H1 (cell line): ENCODE data around the gene METRN. TPM values are rescaled to one million over a fixed set of nuclear protein-coding genes. Genes with fewer than 3 reads are reported as not detected.

ENCODE experiments used
- CTCF ChIA-PET: fragments of 300-600 bp; sonication (Branson Sonifier 250); formaldehyde crosslinking; loops from one replicate; lab custom pipeline; 2021; ENCODE audit not compliant: partially characterized antibody; lab: Charles Lee
- POLR2A ChIA-PET: fragments of 300-600 bp; sonication (Branson Sonifier 250); formaldehyde crosslinking; loops from one replicate; lab custom pipeline; 2021; ENCODE audit warnings: inconsistent platforms; ENCODE audit not compliant: partially characterized antibody; lab: Charles Lee
- DNase-seq, 2 experiments: peaks; one replicate each; pipeline versions ENCODE4 v3.0.0 to v3.0.0-alpha.2; 2010 to 2022; ENCODE audit warnings: low spot score in 2 of 2, low read depth in 1 of 2, mixed read lengths in 1 of 2
- FAIRE-seq: peaks from 2 replicates; lab custom pipeline; 2011; peaks lifted over from hg19 to GRCh38; lab: Jason Lieb, UNC
- H2AFZ ChIP-seq: 2 replicates; pipeline ENCODE4 v1.8.1; 2012; ENCODE audit warnings: low read length, inconsistent platforms
- H2AK5ac ChIP-seq: 2 replicates; pipeline ENCODE4 v1.6.1; 2013; ENCODE audit warnings: low read depth, low read length
- H2BK120ac ChIP-seq: replicated peaks from 2 replicates; pipeline ENCODE3; 2013; ENCODE audit warnings: low read depth, low read length, inconsistent platforms
- H2BK12ac ChIP-seq: 2 replicates; pipeline ENCODE4 v1.6.1; 2013; ENCODE audit warnings: low read depth, low read length
- H2BK15ac ChIP-seq: 2 replicates; pipeline ENCODE4 v1.6.1; 2013; ENCODE audit warnings: low read length
- H2BK20ac ChIP-seq: 2 replicates; pipeline ENCODE4 v1.6.1; 2013; ENCODE audit warnings: low read length
- H2BK5ac ChIP-seq: 2 replicates; pipeline ENCODE4 v1.6.1; 2013; ENCODE audit warnings: low read depth, low read length
- H3K14ac ChIP-seq: 2 replicates; pipeline ENCODE4 v1.6.1; 2013; ENCODE audit warnings: inconsistent platforms; ENCODE audit not compliant: insufficient read length
- H3K18ac ChIP-seq: 2 replicates; pipeline ENCODE4 v1.6.1; 2013; ENCODE audit warnings: low read length; ENCODE audit errors: extremely low read depth
- H3K23ac ChIP-seq: 2 replicates; pipeline ENCODE4 v1.6.1; 2013; ENCODE audit warnings: inconsistent platforms; ENCODE audit not compliant: insufficient read length
- H3K23me2 ChIP-seq: 2 replicates; pipeline ENCODE4 v1.6.1; 2013; ENCODE audit warnings: low read depth, low read length
- H3K27ac ChIP-seq: 2 replicates; pipeline ENCODE4 v1.6.1; 2011; ENCODE audit warnings: low read depth, low read length, inconsistent platforms
- H3K27me3 ChIP-seq, 4 experiments: replicated peaks in 1 of 4; 1 replicate in 1 of 4; 2 replicates in 3 of 4; pipeline versions ENCODE4 v1.6.1 to v1.8.1; 2011 to 2013; ENCODE audit warnings: low read length in 3 of 4, mild to moderate bottlenecking in 3 of 4, inconsistent platforms in 2 of 4, mixed read lengths in 2 of 4, moderate library complexity in 1 of 4; ENCODE audit not compliant: control insufficient read depth in 3 of 4, insufficient read depth in 3 of 4; ENCODE audit errors: extremely low read depth in 1 of 4
- H3K36me3 ChIP-seq, 4 experiments: 2 replicates each; pipeline versions ENCODE4 v1.6.1 to v1.8.1; 2011 to 2013; ENCODE audit warnings: mild to moderate bottlenecking in 4 of 4, low read length in 3 of 4, moderate library complexity in 2 of 4, control low read depth in 1 of 4, inconsistent platforms in 1 of 4; ENCODE audit not compliant: insufficient read depth in 4 of 4, control insufficient read depth in 2 of 4
- H3K4ac ChIP-seq: replicated peaks from 2 replicates; pipeline ENCODE3; 2013; ENCODE audit warnings: low read length, low read depth, mixed read lengths, inconsistent platforms; ENCODE audit not compliant: insufficient read length
- H3K4me1 ChIP-seq, 4 experiments: replicated peaks in 1 of 4; 1 replicate in 1 of 4; 2 replicates in 3 of 4; pipeline versions ENCODE4 v1.6.1 to v1.8.1; 2011 to 2013; ENCODE audit warnings: low read length in 3 of 4, inconsistent platforms in 2 of 4, mixed read lengths in 1 of 4; ENCODE audit not compliant: insufficient read depth in 4 of 4, control insufficient read depth in 3 of 4
- H3K4me2 ChIP-seq, 2 experiments: 2 replicates each; pipeline versions ENCODE4 v1.6.1 to v1.8.1; 2011 to 2013; ENCODE audit warnings: low read depth in 2 of 2, low read length in 2 of 2, control low read depth in 1 of 2, inconsistent platforms in 1 of 2, mild to moderate bottlenecking in 1 of 2; ENCODE audit not compliant: insufficient read depth in 1 of 2
- H3K4me3 ChIP-seq, 4 experiments: fragments of 200-600, 300-600 bp in 1 of 4; sonication (generic), shearing (Covaris generic), sonication (Bioruptor Twin) in 1 of 4; 2 replicates each; pipeline versions ENCODE4 v1.5.1 to v1.8.1; 2011 to 2016; ENCODE audit warnings: low read length in 4 of 4, low read depth in 3 of 4, control low read depth in 2 of 4, inconsistent platforms in 2 of 4, mild to moderate bottlenecking in 2 of 4, mixed read lengths in 1 of 4, moderate library complexity in 1 of 4; ENCODE audit not compliant: insufficient read depth in 2 of 4; ENCODE audit errors: extremely low read depth in 1 of 4
- H3K56ac ChIP-seq: replicated peaks from 2 replicates; pipeline ENCODE3; 2013; ENCODE audit warnings: low read depth, mild to moderate bottlenecking, mixed read lengths, low read length, inconsistent platforms; ENCODE audit not compliant: insufficient read length
- H3K79me1 ChIP-seq: 2 replicates; pipeline ENCODE4 v1.6.1; 2013; ENCODE audit warnings: low read depth, low read length, control low read depth
- H3K79me2 ChIP-seq, 2 experiments: 2 replicates each; pipeline versions ENCODE4 v1.6.1 to v1.8.1; 2012 to 2013; ENCODE audit warnings: low read length in 2 of 2, mild to moderate bottlenecking in 2 of 2, inconsistent platforms in 1 of 2; ENCODE audit not compliant: insufficient read depth in 2 of 2, control insufficient read depth in 1 of 2
- H3K9ac ChIP-seq, 4 experiments: replicated peaks in 1 of 4; 1 replicate in 1 of 4; 2 replicates in 3 of 4; pipeline versions ENCODE4 v1.6.1 to v1.8.1; 2011 to 2013; ENCODE audit warnings: low read depth in 3 of 4, low read length in 3 of 4, control low read depth in 2 of 4, mild to moderate bottlenecking in 2 of 4, moderate library complexity in 2 of 4, inconsistent platforms in 1 of 4; ENCODE audit errors: extremely low read depth in 1 of 4
- H3K9me3 ChIP-seq, 2 experiments: 2 replicates each; pipeline versions ENCODE4 v1.6.1 to v1.8.1; 2012 to 2013; ENCODE audit warnings: mild to moderate bottlenecking in 2 of 2, moderate library complexity in 2 of 2, control low read depth in 1 of 2, inconsistent platforms in 1 of 2, low read depth in 1 of 2, low read length in 1 of 2, mixed read lengths in 1 of 2; ENCODE audit not compliant: insufficient read depth in 2 of 2
- H4K20me1 ChIP-seq, 2 experiments: replicated peaks in 1 of 2; 2 replicates each; pipeline versions ENCODE3 to v1.8.1; 2011 to 2013; ENCODE audit warnings: inconsistent platforms in 2 of 2, low read length in 2 of 2, mild to moderate bottlenecking in 1 of 2; ENCODE audit not compliant: insufficient read depth in 2 of 2, control insufficient read depth in 1 of 2
- H4K5ac ChIP-seq: 2 replicates; pipeline ENCODE4 v1.6.1; 2013; ENCODE audit warnings: low read length, low read depth, mixed read lengths, inconsistent platforms; ENCODE audit not compliant: insufficient read length
- H4K8ac ChIP-seq: 2 replicates; pipeline ENCODE4 v1.8.0; 2013; ENCODE audit warnings: mild to moderate bottlenecking, moderate library complexity, low read length, inconsistent platforms; ENCODE audit not compliant: insufficient read depth; ENCODE audit errors: extremely low read depth
- H4K91ac ChIP-seq: replicated peaks from 2 replicates; pipeline ENCODE3; 2013; ENCODE audit warnings: low read length, mixed read lengths, inconsistent platforms; ENCODE audit not compliant: insufficient read length
- BACH1 ChIP-seq: IDR thresholded peaks from 2 replicates; pipeline ENCODE4 v1.6.1; 2012; ENCODE audit warnings: low read length, improper control_type of control experiment
- BCL11A ChIP-seq, 2 experiments: IDR thresholded peaks; one replicate each; pipeline ENCODE4 v1.6.1; 2011; ENCODE audit warnings: low read depth in 2 of 2, low read length in 2 of 2, mild to moderate bottlenecking in 2 of 2
- CEBPB ChIP-seq: IDR thresholded peaks from 2 replicates; pipeline ENCODE4 v1.6.1; 2012; ENCODE audit warnings: low read depth, low read length
- EGR1 ChIP-seq: IDR thresholded peaks from 2 replicates; pipeline ENCODE4 v1.6.1; 2011; ENCODE audit warnings: low read depth, low read length, borderline replicate concordance
- MAFK ChIP-seq: IDR thresholded peaks from 2 replicates; pipeline ENCODE4 v1.6.1; 2012; ENCODE audit warnings: low read depth, mild to moderate bottlenecking, improper control_type of control experiment, low read length
- POLR2AphosphoS5 ChIP-seq: IDR thresholded peaks from 2 replicates; pipeline ENCODE4 v1.6.1; 2011; ENCODE audit warnings: low read depth, low read length
- RAD21 ChIP-seq, 2 experiments: IDR thresholded peaks in 1 of 2; conservative IDR thresholded peaks in 1 of 2; 2 replicates each; pipeline ENCODE4 v1.6.1; 2011; ENCODE audit warnings: low read depth in 2 of 2, low read length in 2 of 2, improper control_type of control experiment in 1 of 2, inconsistent platforms in 1 of 2, mild to moderate bottlenecking in 1 of 2, moderate library complexity in 1 of 2
- RBBP5 ChIP-seq: IDR thresholded peaks from 2 replicates; pipeline ENCODE4 v1.7.1; 2012; ENCODE audit warnings: low read depth, mild to moderate bottlenecking, inconsistent platforms, low read length, moderate library complexity, borderline replicate concordance
- RNF2 ChIP-seq: fragments of 200-900, 300-1000 bp; sonication (generic); IDR thresholded peaks from 2 replicates; pipeline ENCODE4 v1.7.1; 2016; ENCODE audit warnings: borderline replicate concordance, low read depth, mild to moderate bottlenecking, antibody characterized with exemption, low read length; ENCODE audit not compliant: poor library complexity, severe bottlenecking; ENCODE audit errors: missing control alignments
- SAP30 ChIP-seq: fragments of 300-600 bp; sonication (generic); IDR thresholded peaks from 2 replicates; pipeline ENCODE4 v1.7.1; 2012; ENCODE audit warnings: low read length, moderate library complexity, mild to moderate bottlenecking, inconsistent platforms; ENCODE audit not compliant: insufficient read depth, insufficient replicate concordance
- SIRT6 ChIP-seq: IDR thresholded peaks from one replicate; pipeline ENCODE4 v1.7.1; 2012; ENCODE audit warnings: low read length, inconsistent platforms
- TBP ChIP-seq: IDR thresholded peaks from 2 replicates; pipeline ENCODE4 v1.6.1; 2011; ENCODE audit warnings: low read depth, low read length, improper control_type of control experiment
- TCF12 ChIP-seq: IDR thresholded peaks from 2 replicates; pipeline ENCODE4 v1.6.1; 2011; ENCODE audit warnings: low read depth, mild to moderate bottlenecking, low read length
- TEAD4 ChIP-seq: IDR thresholded peaks from 2 replicates; pipeline ENCODE4 v1.6.1; 2012; ENCODE audit warnings: low read depth, low read length, inconsistent platforms, mixed read lengths
- WGBS, 2 experiments: shearing (Covaris generic) in 1 of 2; methylation state at CpG; one replicate each; pipeline versions ENCODE4 v1.1.6 to v1.1.7; 2013 to 2015; ENCODE audit warnings: low lambda C conversion rate in 2 of 2, mixed read lengths in 2 of 2, inconsistent platforms in 1 of 2, low coverage in 1 of 2, missing lambda C conversion rate in 1 of 2; ENCODE audit not compliant: insufficient replicate concordance in 2 of 2, insufficient coverage in 1 of 2, insufficient read length in 1 of 2; ENCODE audit errors: extremely low coverage in 1 of 2, missing lambda C conversion rate in 1 of 2; 5-methylcytosine and 5-hydroxymethylcytosine counted together
- polyA plus RNA-seq, 7 experiments: library from polyadenylated mRNA; depleted of rRNA in 3 of 7; stranded (reverse) in 5 of 7; unstranded in 2 of 7; fragments of >200 nt in 5 of 7; fragments of 200-250 nt in 2 of 7; gene quantifications; 1 replicate in 5 of 7; 2 replicates in 1 of 7; 4 replicates in 1 of 7; pipeline versions ENCODE4 v1.2.1 to v1.2.3, GENCODE V29; 2011 to 2013; ENCODE audit warnings: missing spikeins in 2 of 7, mixed read lengths in 2 of 7
- total RNA-seq: library from RNA; stranded (reverse); fragmentation: NEBNext Ultra II Directional; extraction: Animal tissue kit (Norgen Biotek cat#: 25700); gene quantifications from 2 replicates; pipeline ENCODE4 v1.2.1, GENCODE V29; 2021

The METRN gene
- total and polyA plus RNA-seq, 2 of the 8 experiments (the other 6 are each of a cell fraction or from before 2014, with no cell fraction given), result 18.7 to 25.8 TPM

- Histone ChIP-seq H2BK120ac (no peak overlapping the region), H3K56ac (no peak overlapping the region), H2BK12ac (no peak overlapping the region), H3K79me1 (no peaks in the 10 kb centered on the region), H2BK5ac (no peak overlapping the region), H4K8ac (no peak overlapping the region), H2AFZ (no peak overlapping the region), H3K27ac (no peak overlapping the region), H3K18ac (no peak overlapping the region), H3K14ac (no peak overlapping the region), H3K4ac (no peak overlapping the region), H3K23ac (no peak overlapping the region), H4K91ac (no peak overlapping the region), H3K4me1 (peaks cover 0 to 9% (median 5%) of the 10 kb centered on the region in 4 experiments; a peak in 4 of 7 replicates), H3K9me3 (no peaks in the 10 kb centered on the region), H3K4me2 (no peak overlapping the region), H3K23me2 (peaks cover 12% of the 10 kb centered on the region; the same call in 1 of the 2 replicates), H3K27me3 (peaks cover 38 to 70% (median 56%) of the 10 kb centered on the region in 4 experiments), H2AK5ac (no peak overlapping the region), H3K4me3 (no peak overlapping the region), H3K79me2 (no peaks in the 10 kb centered on the region), H3K36me3 (no peaks in the 10 kb centered on the region), H4K20me1 (peaks cover 3 to 18% of the 10 kb centered on the region in 2 experiments), H3K9ac (no peak overlapping the region), H4K5ac (no peak overlapping the region), H2BK20ac (no peak overlapping the region), H2BK15ac (0 out of 2 replicates have a peak overlapping the region, but pooled peaks have one; percentile 81)
- FAIRE-seq (no peak), DNase-seq (no peak)
- CTCF ChIA-PET, result interaction anchor here (0.7 to 33.4 kb wide), 9 partner anchors 8 to 367 kb away, joined by 3 to 977 read pairs (median 5); partner anchors contain the start of genes ANTKMT, CCDC78, CHTF18 and CIAO3
- POLR2A ChIA-PET, result interaction anchor here (1.0 to 20.9 kb wide), 5 partner anchors 11 to 54 kb away, joined by 3 to 353 read pairs (median 3); partner anchors contain the start of genes ANTKMT, CCDC78 and HAGHL
- 74% methylated on average over 3 of the region's 3 CpGs; no CpG with 5 or more reads in 1 of the 2 experiments for WGBS, 2 experiments
- no peak for TF ChIP-seq MAFK
- TF ChIP-seq TBP, result no peak
- TF ChIP-seq CEBPB, result no peak
- no peak for TF ChIP-seq SIRT6
- no peak for TF ChIP-seq BACH1
- TF ChIP-seq POLR2AphosphoS5, result no peak
- no peak for TF ChIP-seq TCF12
- no peak for TF ChIP-seq BCL11A (IDR thresholded peaks at IDR 0.05; ENCODE audit: low read depth in 2 of 2, low read length in 2 of 2)
- no peak for TF ChIP-seq SAP30
- TF ChIP-seq TEAD4, result no peak
- TF ChIP-seq RNF2, result no peak
- no peak for TF ChIP-seq RBBP5
- TF ChIP-seq EGR1, result no peak
- TF ChIP-seq RAD21 (IDR thresholded peaks at IDR 0.05 in 1 of 2, conservative IDR thresholded peaks at IDR 0.05 in 1 of 2; ENCODE audit: low read depth in 2 of 2, low read length in 2 of 2), result no peak
Observed at GRCh38 chr16:708019-708418, 6.9 kb upstream of the METRN start.
